ENCODE measurements around the gene LPAR5.

- TF ChIP-seq, protein P1, sequence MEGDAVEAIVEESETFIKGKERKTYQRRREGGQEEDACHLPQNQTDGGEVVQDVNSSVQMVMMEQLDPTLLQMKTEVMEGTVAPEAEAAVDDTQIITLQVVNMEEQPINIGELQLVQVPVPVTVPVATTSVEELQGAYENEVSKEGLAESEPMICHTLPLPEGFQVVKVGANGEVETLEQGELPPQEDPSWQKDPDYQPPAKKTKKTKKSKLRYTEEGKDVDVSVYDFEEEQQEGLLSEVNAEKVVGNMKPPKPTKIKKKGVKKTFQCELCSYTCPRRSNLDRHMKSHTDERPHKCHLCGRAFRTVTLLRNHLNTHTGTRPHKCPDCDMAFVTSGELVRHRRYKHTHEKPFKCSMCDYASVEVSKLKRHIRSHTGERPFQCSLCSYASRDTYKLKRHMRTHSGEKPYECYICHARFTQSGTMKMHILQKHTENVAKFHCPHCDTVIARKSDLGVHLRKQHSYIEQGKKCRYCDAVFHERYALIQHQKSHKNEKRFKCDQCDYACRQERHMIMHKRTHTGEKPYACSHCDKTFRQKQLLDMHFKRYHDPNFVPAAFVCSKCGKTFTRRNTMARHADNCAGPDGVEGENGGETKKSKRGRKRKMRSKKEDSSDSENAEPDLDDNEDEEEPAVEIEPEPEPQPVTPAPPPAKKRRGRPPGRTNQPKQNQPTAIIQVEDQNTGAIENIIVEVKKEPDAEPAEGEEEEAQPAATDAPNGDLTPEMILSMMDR (conservative IDR thresholded peaks at IDR 0.05; ENCODE audit: low read length): no peak
- TF ChIP-seq EZH2phosphoT487 (IDR thresholded peaks at IDR 0.05; ENCODE audit: borderline replicate concordance): no peak
Measured at GRCh38 chr12:6653987-6654386, 18.2 kb upstream of the LPAR5 start.

Data from Loucy (cell line).